HCT116 (cell line): Measurements from ENCODE around the gene FYCO1. TPM values are rescaled to one million over a fixed set of nuclear protein-coding genes. Genes with fewer than 3 reads are reported as not detected.

Experiments
- ATAC-seq: fragments of 200-7000 bp; cut with Tn5 transposase; 2 replicates; pipeline ENCODE4 v1.9.1; 2020; ENCODE audit warnings: mild to moderate bottlenecking, moderate library complexity
- BruUV-seq: library from RNA; stranded (reverse); fragments of 400-500 nt; replicated peaks from 2 replicates; lab custom pipeline; 2021; lab: Mats Ljungman, UMichigan
- CTCF ChIA-PET: fragments of 300-600 bp; sonication (Branson Sonifier 250); formaldehyde crosslinking; loops from one replicate; lab custom pipeline; 2021; ENCODE audit warnings: antibody characterized with exemption; lab: Charles Lee
- POLR2A ChIA-PET: fragments of 300-600, 350-600 bp; sonication (Branson Sonifier 250); formaldehyde crosslinking; loops from one replicate; lab custom pipeline; 2021; ENCODE audit warnings: antibody characterized with exemption; lab: Charles Lee
- RAD21 ChIA-PET, 2 experiments: fragments of 300-600 bp; sonication (Branson Sonifier 250); formaldehyde crosslinking; loops; one replicate each; lab custom pipeline; 2023; ENCODE audit warnings: low total read pairs in 2 of 2; ENCODE audit not compliant: uncharacterized antibody in 2 of 2, unreplicated experiment in 2 of 2, low non-redundant PET in 1 of 2; lab: Charles Lee
- DNase-seq: peaks from one replicate; pipeline ENCODE4 v3.0.0-alpha.2; 2010; ENCODE audit warnings: low read depth, low spot score
- H2AFZ ChIP-seq: fragments of 200-600 bp; shearing (Covaris generic), sonication (generic); 2 replicates; pipeline ENCODE4 v1.6.1; 2017; ENCODE audit warnings: low read depth, mixed run types, mixed read lengths, antibody characterized with exemption, low read length; ENCODE audit not compliant: poor library complexity, severe bottlenecking
- H3K27ac ChIP-seq: 2 replicates; pipeline ENCODE4 v1.5.1; 2012; ENCODE audit warnings: low read depth, low read length
- H3K27me3 ChIP-seq: fragments of 200-600 bp; sonication (generic); 2 replicates; pipeline ENCODE4 v1.6.1; 2016; ENCODE audit warnings: mixed run types, low read length, mixed read lengths; ENCODE audit not compliant: insufficient read depth
- H3K36me3 ChIP-seq, 2 experiments: fragments of 200-500 bp in 1 of 2; fragments of 200-600 bp in 1 of 2; sonication (Bioruptor generic) in 1 of 2; sonication (generic) in 1 of 2; 2 replicates each; pipeline versions ENCODE4 v1.5.1 to v1.6.1; 2014 to 2016; ENCODE audit warnings: low read length in 2 of 2, inconsistent platforms in 1 of 2, mixed read lengths in 1 of 2, mixed run types in 1 of 2; ENCODE audit not compliant: insufficient read depth in 2 of 2, control insufficient read depth in 1 of 2
- H3K4me1 ChIP-seq, 2 experiments: fragments of 200-600 bp in 1 of 2; sonication (generic) in 1 of 2; 2 replicates each; pipeline versions ENCODE4 v1.5.1 to v1.6.1; 2012 to 2017; ENCODE audit warnings: low read length in 2 of 2, inconsistent platforms in 1 of 2, mild to moderate bottlenecking in 1 of 2, mixed read lengths in 1 of 2, mixed run types in 1 of 2, moderate library complexity in 1 of 2; ENCODE audit not compliant: insufficient read depth in 2 of 2, control insufficient read depth in 1 of 2
- H3K4me2 ChIP-seq: fragments of 200-600 bp; sonication (generic); 2 replicates; pipeline ENCODE4 v1.6.1; 2017; ENCODE audit warnings: mixed run types, low read length, mixed read lengths
- H3K4me3 ChIP-seq, 2 experiments: fragments of 200-600 bp in 1 of 2; sonication (generic) in 1 of 2; replicated peaks in 1 of 2; 2 replicates each; pipeline ENCODE4 v1.5.1; 2011 to 2016; ENCODE audit warnings: low read length in 2 of 2, control low read depth in 1 of 2, low read depth in 1 of 2, mild to moderate bottlenecking in 1 of 2, mixed read lengths in 1 of 2, mixed run types in 1 of 2
- H3K79me2 ChIP-seq: fragments of 200-600 bp; sonication (generic); 2 replicates; pipeline ENCODE4 v1.6.1; 2017; ENCODE audit warnings: mild to moderate bottlenecking, mixed run types, low read length, moderate library complexity, mixed read lengths; ENCODE audit not compliant: insufficient read depth
- H3K9ac ChIP-seq: fragments of 200-600 bp; sonication (generic); 2 replicates; pipeline ENCODE4 v1.6.1; 2016; ENCODE audit warnings: low read length, mixed read lengths
- H3K9me2 ChIP-seq: fragments of 200-600 bp; sonication (generic), shearing (Covaris generic); 2 replicates; pipeline ENCODE4 v1.6.1; 2017; ENCODE audit warnings: mixed run types, mild to moderate bottlenecking, moderate library complexity; ENCODE audit not compliant: insufficient read depth
- H3K9me3 ChIP-seq, 2 experiments: fragments of 200-500 bp in 1 of 2; fragments of 200-600 bp in 1 of 2; sonication (Bioruptor generic) in 1 of 2; sonication (generic) in 1 of 2; 2 replicates each; pipeline ENCODE4 v1.6.1; 2014 to 2017; ENCODE audit warnings: low read length in 2 of 2, mixed read lengths in 2 of 2, inconsistent platforms in 1 of 2, low read depth in 1 of 2, mild to moderate bottlenecking in 1 of 2, mixed run types in 1 of 2, moderate library complexity in 1 of 2; ENCODE audit not compliant: control insufficient read depth in 1 of 2, insufficient read depth in 1 of 2
- H4K20me1 ChIP-seq: fragments of 200-600 bp; sonication (generic), shearing (Covaris generic); 2 replicates; pipeline ENCODE4 v1.6.1; 2017; ENCODE audit warnings: mixed run types, mild to moderate bottlenecking, moderate library complexity; ENCODE audit not compliant: insufficient read depth
- ATF3 ChIP-seq: IDR thresholded peaks from 2 replicates; pipeline ENCODE4 v1.6.1; 2012
- CEBPB ChIP-seq: IDR thresholded peaks from 2 replicates; pipeline ENCODE4 v1.6.1; 2012; ENCODE audit warnings: low read depth
- CTCF ChIP-seq, 3 experiments: fragments of 200-600 bp in 1 of 3; sonication (generic) in 1 of 3; IDR thresholded peaks in 2 of 3; conservative IDR thresholded peaks in 1 of 3; 2 replicates each; pipeline ENCODE4 v1.5.1; 2012 to 2017; ENCODE audit warnings: low read depth in 2 of 3, low read length in 2 of 3, antibody characterized with exemption in 1 of 3, borderline replicate concordance in 1 of 3, control low read depth in 1 of 3, mild to moderate bottlenecking in 1 of 3, mixed read lengths in 1 of 3, mixed run types in 1 of 3, moderate library complexity in 1 of 3; ENCODE audit not compliant: insufficient read depth in 1 of 3
- FOSL1 ChIP-seq: IDR thresholded peaks from 2 replicates; pipeline ENCODE4 v1.6.1; 2012; ENCODE audit warnings: low read depth
- MAX ChIP-seq: IDR thresholded peaks from 2 replicates; pipeline ENCODE4 v1.6.1; 2012
- POLR2AphosphoS5 ChIP-seq: IDR thresholded peaks from 2 replicates; pipeline ENCODE4 v1.6.1; 2011; ENCODE audit warnings: mild to moderate bottlenecking, low read depth, low read length, moderate library complexity
- SP1 ChIP-seq: IDR thresholded peaks from 2 replicates; pipeline ENCODE4 v1.6.1; 2012; ENCODE audit warnings: low read depth
- SRF ChIP-seq: IDR thresholded peaks from 2 replicates; pipeline ENCODE4 v1.6.1; 2012; ENCODE audit warnings: low read depth
- YY1 ChIP-seq: IDR thresholded peaks from 2 replicates; pipeline ENCODE4 v1.6.1; 2011; ENCODE audit warnings: low read length, low read depth, moderate library complexity, mild to moderate bottlenecking; ENCODE audit not compliant: insufficient replicate concordance; ENCODE audit errors: extremely low read depth
- intact Hi-C: fragments of 100-400 bp; cut with micrococcal nuclease; formaldehyde crosslinking; loops from 2 replicates; pipeline ENCODE4 v1.10.0; 2022
- total RNA-seq: library from RNA; stranded (reverse); gene quantifications from one replicate; pipeline ENCODE4 v1.2.1, GENCODE V29; 2021; ENCODE audit not compliant: unreplicated experiment
- TF ChIP-seq, protein P1 (sequence below): IDR thresholded peaks from 2 replicates; pipeline ENCODE4 v1.6.1; 2012; ENCODE audit warnings: low read depth

FYCO1 gene
- total RNA-seq, 1 experiment from 2014 or later = 15.8 TPM

DNA sequence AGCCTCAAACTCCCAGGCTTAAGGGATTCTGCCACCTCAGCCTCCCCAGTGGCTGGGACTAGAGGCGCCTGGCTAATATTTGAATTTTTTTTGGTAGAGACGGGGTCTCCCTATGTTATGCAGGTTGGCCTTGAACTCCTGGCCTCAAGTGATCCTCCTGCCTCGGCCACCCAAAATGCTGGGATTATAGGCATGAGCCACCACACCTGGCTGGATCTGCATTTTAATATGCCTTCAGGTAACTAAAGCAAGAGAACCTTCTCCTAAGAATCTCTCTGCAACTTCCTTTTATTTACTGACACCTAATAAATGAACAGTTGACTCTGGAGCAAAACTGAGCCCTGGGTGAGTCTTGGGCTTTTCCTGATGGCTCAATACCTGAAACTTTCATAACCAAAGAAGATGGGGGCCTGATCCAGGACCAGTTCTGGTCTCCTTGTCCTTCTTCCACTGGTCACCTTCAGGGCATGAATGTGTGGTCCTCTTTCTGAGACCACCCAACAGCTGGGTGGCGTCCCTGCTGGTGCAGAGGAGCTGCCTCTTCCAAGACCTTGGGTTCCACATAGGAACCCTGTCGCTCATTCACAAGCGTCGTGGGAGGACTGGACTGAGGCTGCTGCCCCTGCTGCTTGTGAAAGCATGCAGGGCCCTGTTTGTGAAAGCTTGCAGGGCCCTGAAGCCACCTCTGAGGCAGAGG, 81.1 kb downstream of the FYCO1 start:
- H3K27me3 ChIP-seq = no peaks in the 10 kb centered on the region
- peaks cover 14 to 26% of the 10 kb centered on the region in 2 experiments for H3K4me1 ChIP-seq
- RAD21 ChIA-PET = no interaction called here
- no peaks in the 10 kb centered on the region for H3K9me2 ChIP-seq
- no peak for DNase-seq
- ATAC-seq = no peak
- TF ChIP-seq MAX = no peak
- TF ChIP-seq, all 23 proteins: peak for 0
- ChIA-PET CTCF (no interaction called here), POLR2A (no interaction called here)
- Histone ChIP-seq H2AFZ (no peak overlapping the region), H3K4me3 (no peak overlapping the region), H3K27ac (no peak overlapping the region), H3K79me2 (no peaks in the 10 kb centered on the region), H3K9ac (no peak overlapping the region), H3K4me2 (no peak overlapping the region), H4K20me1 (no peaks in the 10 kb centered on the region), H3K9me3 (no peaks in the 10 kb centered on the region), H3K36me3 (no peaks in the 10 kb centered on the region)
- intact Hi-C loops = no loop called here
- no TSS peak for BruUV-seq

GRCh38 chr3:45912435-45912834, 83.2 kb downstream of the FYCO1 start:
- Histone ChIP-seq H3K4me1 (peaks cover 14 to 24% of the 10 kb centered on the region in 2 experiments), H3K79me2 (no peaks in the 10 kb centered on the region), H3K9me2 (no peaks in the 10 kb centered on the region), H3K9me3 (no peaks in the 10 kb centered on the region), H2AFZ (no peak overlapping the region), H3K27ac (no peak overlapping the region), H3K4me3 (no peak overlapping the region), H3K36me3 (no peaks in the 10 kb centered on the region), H4K20me1 (no peaks in the 10 kb centered on the region), H3K4me2 (no peak overlapping the region), H3K9ac (no peak overlapping the region), H3K27me3 (no peaks in the 10 kb centered on the region)
- ChIA-PET RAD21 (no interaction called here), POLR2A (no interaction called here), CTCF (no interaction called here)
- DNase-seq = no peak
- no TSS peak for BruUV-seq
- intact Hi-C loops = no loop called here
- ATAC-seq = no peak
- TF ChIP-seq SP1 = no peak
- no peak for TF ChIP-seq YY1
- TF ChIP-seq, protein P1, sequence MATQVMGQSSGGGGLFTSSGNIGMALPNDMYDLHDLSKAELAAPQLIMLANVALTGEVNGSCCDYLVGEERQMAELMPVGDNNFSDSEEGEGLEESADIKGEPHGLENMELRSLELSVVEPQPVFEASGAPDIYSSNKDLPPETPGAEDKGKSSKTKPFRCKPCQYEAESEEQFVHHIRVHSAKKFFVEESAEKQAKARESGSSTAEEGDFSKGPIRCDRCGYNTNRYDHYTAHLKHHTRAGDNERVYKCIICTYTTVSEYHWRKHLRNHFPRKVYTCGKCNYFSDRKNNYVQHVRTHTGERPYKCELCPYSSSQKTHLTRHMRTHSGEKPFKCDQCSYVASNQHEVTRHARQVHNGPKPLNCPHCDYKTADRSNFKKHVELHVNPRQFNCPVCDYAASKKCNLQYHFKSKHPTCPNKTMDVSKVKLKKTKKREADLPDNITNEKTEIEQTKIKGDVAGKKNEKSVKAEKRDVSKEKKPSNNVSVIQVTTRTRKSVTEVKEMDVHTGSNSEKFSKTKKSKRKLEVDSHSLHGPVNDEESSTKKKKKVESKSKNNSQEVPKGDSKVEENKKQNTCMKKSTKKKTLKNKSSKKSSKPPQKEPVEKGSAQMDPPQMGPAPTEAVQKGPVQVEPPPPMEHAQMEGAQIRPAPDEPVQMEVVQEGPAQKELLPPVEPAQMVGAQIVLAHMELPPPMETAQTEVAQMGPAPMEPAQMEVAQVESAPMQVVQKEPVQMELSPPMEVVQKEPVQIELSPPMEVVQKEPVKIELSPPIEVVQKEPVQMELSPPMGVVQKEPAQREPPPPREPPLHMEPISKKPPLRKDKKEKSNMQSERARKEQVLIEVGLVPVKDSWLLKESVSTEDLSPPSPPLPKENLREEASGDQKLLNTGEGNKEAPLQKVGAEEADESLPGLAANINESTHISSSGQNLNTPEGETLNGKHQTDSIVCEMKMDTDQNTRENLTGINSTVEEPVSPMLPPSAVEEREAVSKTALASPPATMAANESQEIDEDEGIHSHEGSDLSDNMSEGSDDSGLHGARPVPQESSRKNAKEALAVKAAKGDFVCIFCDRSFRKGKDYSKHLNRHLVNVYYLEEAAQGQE = no peak
- no peak for TF ChIP-seq CEBPB
- TF ChIP-seq SRF = no peak
- TF ChIP-seq POLR2AphosphoS5 = no peak
- no peak for TF ChIP-seq ATF3
- TF ChIP-seq CTCF (IDR thresholded peaks at IDR 0.05 in 2 of 3, conservative IDR thresholded peaks at IDR 0.05 in 1 of 3; ENCODE audit: borderline replicate concordance in 1 of 3, insufficient read depth in 1 of 3, low read depth in 2 of 3, low read length in 2 of 3) = no peak
- TF ChIP-seq MAX = no peak
- TF ChIP-seq FOSL1 = no peak
